GM23338 (cell line): Measurements from ENCODE around the gene RCOR3. TPM values are rescaled to one million over a fixed set of nuclear protein-coding genes. Genes with fewer than 3 reads are reported as not detected.

Experiments
- polyA plus RNA-seq: library from polyadenylated mRNA; unstranded; fragments of >200 nt; fragmentation: Nextera tagmentation; extraction: Ambion mirVana; gene quantifications from 2 replicates; pipeline ENCODE4 v1.2.1, GENCODE V29; 2016
- total RNA-seq: library from RNA; depleted of rRNA; stranded (reverse); fragments of >200 nt; shearing (Covaris generic); gene quantifications from 2 replicates; pipeline ENCODE4 v1.2.3, GENCODE V29; 2014; rRNA removed

Gene RCOR3
- total and polyA plus RNA-seq, 2 experiments from 2014 or later: 19.4 to 26.2 TPM

Other genes starting within 250 kb of the RCOR3 start
- 0.19 and 0.28 TPM in 2 replicates for gene KCNH1, start 125.2 kb upstream of the RCOR3 start, total RNA-seq
- gene KCNH1, start 125.2 kb upstream of the RCOR3 start, polyA plus RNA-seq: not detected in 2 replicates
- 17.8 and 18.9 TPM in 2 replicates for gene TRAF5, start 67.5 kb downstream of the RCOR3 start, total RNA-seq
- gene TRAF5, start 67.5 kb downstream of the RCOR3 start, polyA plus RNA-seq: 7.4 and 9.2 TPM in 2 replicates
- gene RD3, start 232.8 kb downstream of the RCOR3 start, total RNA-seq: 0.10 and 0.23 TPM in 2 replicates
- gene RD3, start 232.8 kb downstream of the RCOR3 start, polyA plus RNA-seq: not detected in 2 replicates